ENCODE measurements around the gene CDC42EP4.

CDC42EP4 gene

GRCh38 chr17:73281928-73282327 lies 29.9 kb downstream of the CDC42EP4 start:
- Histone ChIP-seq H3K9me2 (replicated peaks; ENCODE audit: control insufficient read depth, low read length) (no peaks in the 10 kb centered on the region), H3K9me3 (ENCODE audit: control insufficient read depth, insufficient read depth, low read length) (no peaks in the 10 kb centered on the region), H3K36me3 (ENCODE audit: control insufficient read depth, low read length) (no peaks in the 10 kb centered on the region), H3F3A (ENCODE audit: control insufficient read depth, insufficient read depth) (no peaks in the 10 kb centered on the region), H3K27ac (ENCODE audit: low read depth, low read length) (no peak overlapping the region), H3K4me2 (ENCODE audit: low read length) (no peak overlapping the region), H3K79me2 (ENCODE audit: control insufficient read depth, low read length) (no peaks in the 10 kb centered on the region), H3K27me3 (ENCODE audit: control insufficient read depth, low read length) (no peaks in the 10 kb centered on the region), H4K20me1 (ENCODE audit: control insufficient read depth, insufficient read depth, low read depth, low read length) (peaks cover 3% of the 10 kb centered on the region; the same call in 1 of the 2 replicates), H3K4me1 (ENCODE audit: control insufficient read depth, low read length) (no peaks in the 10 kb centered on the region), H3K4me3 (ENCODE audit: low read length) (no peak overlapping the region)
- TF ChIP-seq CTCF (IDR thresholded peaks at IDR 0.05; ENCODE audit: low read depth, low read length, poor library complexity, severe bottlenecking) (no peak), EZH2phosphoT487 (IDR thresholded peaks at IDR 0.05; ENCODE audit: borderline replicate concordance, low read length) (no peak)

- H3K9me2 ChIP-seq (replicated peaks; ENCODE audit: control insufficient read depth, low read length), result no peaks in the 10 kb centered on the region
- no peaks in the 10 kb centered on the region for H3K36me3 ChIP-seq (ENCODE audit: control insufficient read depth, low read length)
- no peaks in the 10 kb centered on the region for H3K27me3 ChIP-seq (ENCODE audit: control insufficient read depth, low read length)
- H3K4me1 ChIP-seq (ENCODE audit: control insufficient read depth, low read length), result no peaks in the 10 kb centered on the region
- H3K9me3 ChIP-seq (ENCODE audit: control insufficient read depth, insufficient read depth, low read length), result no peaks in the 10 kb centered on the region
- TF ChIP-seq EZH2phosphoT487 (IDR thresholded peaks at IDR 0.05; ENCODE audit: borderline replicate concordance, low read length) (no peak), CTCF (IDR thresholded peaks at IDR 0.05; ENCODE audit: low read depth, low read length, poor library complexity, severe bottlenecking) (no peak)
- H3F3A ChIP-seq (ENCODE audit: control insufficient read depth, insufficient read depth), result no peaks in the 10 kb centered on the region
- no peak overlapping the region for H3K27ac ChIP-seq (ENCODE audit: low read depth, low read length)
- H4K20me1 ChIP-seq (ENCODE audit: control insufficient read depth, insufficient read depth, low read depth, low read length), result peaks cover 3% of the 10 kb centered on the region; the same call in 1 of the 2 replicates
- no peak overlapping the region for H3K4me2 ChIP-seq (ENCODE audit: low read length)
- no peak overlapping the region for H3K4me3 ChIP-seq (ENCODE audit: low read length)
- H3K79me2 ChIP-seq (ENCODE audit: control insufficient read depth, low read length), result no peaks in the 10 kb centered on the region
Measured at GRCh38 chr17:73280191-73280590, 31.6 kb downstream of the CDC42EP4 start.

- Histone ChIP-seq H3K9me2 (replicated peaks; ENCODE audit: control insufficient read depth, low read length) (no peaks in the 10 kb centered on the region), H3K4me1 (ENCODE audit: control insufficient read depth, low read length) (no peaks in the 10 kb centered on the region), H3K27me3 (ENCODE audit: control insufficient read depth, low read length) (no peaks in the 10 kb centered on the region), H4K20me1 (ENCODE audit: control insufficient read depth, insufficient read depth, low read depth, low read length) (peaks cover 3% of the 10 kb centered on the region; the same call in 1 of the 2 replicates), H3K4me2 (ENCODE audit: low read length) (no peak overlapping the region), H3K9me3 (ENCODE audit: control insufficient read depth, insufficient read depth, low read length) (no peaks in the 10 kb centered on the region), H3K4me3 (ENCODE audit: low read length) (no peak overlapping the region), H3K27ac (ENCODE audit: low read depth, low read length) (no peak overlapping the region), H3K79me2 (ENCODE audit: control insufficient read depth, low read length) (no peaks in the 10 kb centered on the region), H3F3A (ENCODE audit: control insufficient read depth, insufficient read depth) (no peaks in the 10 kb centered on the region), H3K36me3 (ENCODE audit: control insufficient read depth, low read length) (no peaks in the 10 kb centered on the region)
- TF ChIP-seq CTCF (IDR thresholded peaks at IDR 0.05; ENCODE audit: low read depth, low read length, poor library complexity, severe bottlenecking), result no peak
- TF ChIP-seq EZH2phosphoT487 (IDR thresholded peaks at IDR 0.05; ENCODE audit: borderline replicate concordance, low read length), result no peak
Measured at GRCh38 chr17:73279704-73280103, 32.1 kb downstream of the CDC42EP4 start.

Measured in DOHH2 (cell line).